Left ventricle myocardium inferior (tissue), 1 donor: ENCODE results near the gene NR1I2. TPM values are rescaled to one million over a fixed set of nuclear protein-coding genes. Genes with fewer than 3 reads are reported as not detected.

Experiments
- DNase-seq: peaks from one replicate; pipeline ENCODE4 v3.0.0-alpha.2; 2020
- H3K27ac ChIP-seq: fragments of 200-600 bp; replicated peaks from 2 replicates; pipeline ENCODE4 v1.8.0; 2021
- H3K27me3 ChIP-seq: fragments of 200-600 bp; 2 replicates; pipeline ENCODE4 v1.8.0; 2021; ENCODE audit warnings: low read depth
- H3K36me3 ChIP-seq: fragments of 200-600 bp; 2 replicates; pipeline ENCODE4 v1.8.0; 2021
- H3K4me1 ChIP-seq: fragments of 200-600 bp; 2 replicates; pipeline ENCODE4 v1.8.0; 2021
- H3K4me3 ChIP-seq: fragments of 200-600 bp; 2 replicates; pipeline ENCODE4 v1.8.0; 2021; ENCODE audit warnings: mild to moderate bottlenecking, moderate library complexity
- H3K9me3 ChIP-seq: fragments of 200-600 bp; replicated peaks from 2 replicates; pipeline ENCODE4 v1.8.0; 2021
- CTCF ChIP-seq: fragments of 200-600 bp; IDR thresholded peaks from 2 replicates; pipeline ENCODE4 v1.8.0; 2021; ENCODE audit warnings: antibody characterized with exemption, mild to moderate bottlenecking, borderline replicate concordance
- intact Hi-C: fragments of 100-400 bp; cut with micrococcal nuclease; formaldehyde crosslinking; loops from one replicate; pipeline ENCODE4 v1.11.0; 2022
- long read RNA-seq: library from polyadenylated mRNA; unstranded; transcript quantifications from one replicate; pipeline ENCODE4 v2.0.0, GENCODE V29; 2021
- total RNA-seq: library from RNA; stranded (reverse); fragmentation: NEBNext Ultra II Directional; extraction: Animal tissue kit (Norgen Biotek cat#: 25700); gene quantifications from one replicate; pipeline ENCODE4 v1.2.1, GENCODE V29; 2021
- donor health status: DM: no; HTN: yes; CAD: no; lungs with severe emphysema.

The NR1I2 gene
- total RNA-seq: not detected
- long read RNA-seq: 0 reads

DNA sequence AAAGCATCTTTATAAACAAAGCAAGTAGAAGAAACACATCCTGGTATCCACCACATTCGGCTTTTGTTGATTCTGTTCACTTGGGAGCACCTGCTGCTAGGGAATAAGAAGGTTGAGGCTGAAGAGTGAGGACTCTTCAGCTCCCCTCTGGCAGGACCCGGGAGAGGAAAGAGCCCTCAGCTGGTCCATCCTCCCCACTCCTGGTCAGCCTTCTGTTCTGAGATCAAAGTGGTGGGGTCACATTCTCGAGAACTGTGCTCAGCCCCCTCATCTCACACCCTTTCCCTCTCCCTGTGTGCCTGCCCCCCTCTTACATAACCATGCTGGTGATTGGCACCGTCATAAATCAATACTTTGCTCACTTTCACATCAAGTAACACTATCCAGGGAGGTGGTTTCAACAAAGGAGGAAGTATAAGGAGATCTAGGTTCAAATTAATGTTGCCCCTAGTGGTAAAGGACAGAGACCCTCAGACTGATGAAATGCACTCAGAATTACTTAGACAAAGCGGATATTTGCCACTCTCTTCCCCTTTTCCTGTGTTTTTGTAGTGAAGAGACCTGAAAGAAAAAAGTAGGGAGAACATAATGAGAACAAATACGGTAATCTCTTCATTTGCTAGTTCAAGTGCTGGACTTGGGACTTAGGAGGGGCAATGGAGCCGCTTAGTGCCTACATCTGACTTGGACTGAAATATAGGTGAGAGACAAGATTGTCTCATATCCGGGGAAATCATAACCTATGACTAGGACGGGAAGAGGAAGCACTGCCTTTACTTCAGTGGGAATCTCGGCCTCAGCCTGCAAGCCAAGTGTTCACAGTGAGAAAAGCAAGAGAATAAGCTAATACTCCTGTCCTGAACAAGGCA, at the start of gene NR1I2:
NR1I2 (plus strand) TSS at position 772 of the 869 bp plus-strand sequence.
- no peak for DNase-seq
- intact Hi-C loops: no loop called here
- Histone ChIP-seq H3K4me3 (no peak within 1 kb of the TSS), H3K36me3 (no peaks in the 10 kb centered on the region), H3K27ac (no peak within 1 kb of the TSS), H3K9me3 (peaks cover 4% of the 10 kb centered on the region), H3K27me3 (no peaks in the 10 kb centered on the region), H3K4me1 (no peaks in the 10 kb centered on the region)
- TF ChIP-seq CTCF: no peak

DNA sequence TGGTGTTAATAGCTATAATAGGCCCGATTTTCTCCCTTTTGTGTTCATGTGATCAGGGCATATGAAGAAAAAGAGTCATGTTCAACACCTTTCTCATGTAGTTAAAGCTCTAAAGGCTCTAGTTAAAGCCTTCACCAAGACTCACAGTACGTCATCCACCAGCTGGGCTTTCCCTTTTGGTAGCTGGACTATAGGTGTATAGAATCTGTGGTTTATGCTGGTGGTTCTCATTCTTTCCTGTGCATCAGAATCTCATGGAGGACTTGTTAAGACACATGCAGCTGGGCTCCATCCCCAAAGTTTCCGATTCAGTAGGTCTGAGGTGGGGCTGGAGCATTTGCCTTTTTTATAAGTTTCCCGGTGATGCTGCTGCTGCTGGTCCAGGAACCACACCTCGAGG, 48.1 kb upstream of the NR1I2 start:
- H3K4me1 ChIP-seq: no peaks in the 10 kb centered on the region
- H3K4me3 ChIP-seq: no peak overlapping the region
- no peak overlapping the region for H3K27ac ChIP-seq
- H3K27me3 ChIP-seq: no peaks in the 10 kb centered on the region
- intact Hi-C loops: no loop called here
- TF ChIP-seq CTCF: no peak
- no peaks in the 10 kb centered on the region for H3K9me3 ChIP-seq
- H3K36me3 ChIP-seq: no peaks in the 10 kb centered on the region
- DNase-seq: no peak

GRCh38 chr3:119738741-119739140, 43.2 kb upstream of the NR1I2 start:
- Histone ChIP-seq H3K4me3 (no peak overlapping the region), H3K27me3 (no peaks in the 10 kb centered on the region), H3K27ac (no peak overlapping the region), H3K36me3 (no peaks in the 10 kb centered on the region), H3K9me3 (no peaks in the 10 kb centered on the region), H3K4me1 (no peaks in the 10 kb centered on the region)
- no peak for DNase-seq
- TF ChIP-seq CTCF: no peak
- intact Hi-C loops: no loop called here

GRCh38 chr3:119741657-119742590, 40.0 kb upstream of the NR1I2 start:
- Histone ChIP-seq H3K36me3 (no peaks in the 10 kb centered on the region), H3K27ac (no peak overlapping the region), H3K9me3 (no peaks in the 10 kb centered on the region), H3K4me1 (no peaks in the 10 kb centered on the region), H3K4me3 (no peak overlapping the region), H3K27me3 (no peaks in the 10 kb centered on the region)
- intact Hi-C loops: no loop called here
- no peak for DNase-seq
- TF ChIP-seq CTCF: no peak

DNA sequence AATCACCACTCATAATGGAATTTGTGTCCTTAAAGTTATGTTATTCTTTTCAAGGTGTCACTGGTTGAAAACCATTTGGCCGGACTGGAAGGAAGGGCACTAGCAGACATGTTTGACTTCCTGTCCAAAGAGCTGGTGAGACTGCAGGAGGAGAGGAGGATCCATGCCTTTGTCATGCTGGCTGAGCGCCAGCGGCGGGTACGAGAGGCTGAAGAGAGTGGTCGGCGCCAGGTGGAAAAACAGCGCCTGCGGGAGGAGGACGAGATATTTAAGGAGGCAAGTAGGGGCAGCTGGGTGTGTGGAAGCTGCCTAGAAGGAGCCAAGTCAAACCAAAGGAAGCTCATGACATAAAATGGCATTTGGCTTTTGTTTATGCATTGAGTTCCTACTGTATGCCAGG, 38.0 kb upstream of the NR1I2 start:
- no peaks in the 10 kb centered on the region for H3K36me3 ChIP-seq
- TF ChIP-seq CTCF: no peak
- H3K4me3 ChIP-seq: no peak overlapping the region
- H3K9me3 ChIP-seq: no peaks in the 10 kb centered on the region
- H3K27ac ChIP-seq: no peak overlapping the region
- no peaks in the 10 kb centered on the region for H3K27me3 ChIP-seq
- no peak for DNase-seq
- intact Hi-C loops: no loop called here
- no peaks in the 10 kb centered on the region for H3K4me1 ChIP-seq
